Activated CD4-positive, alpha-beta T cell treated with anti-CD3 and anti-CD28 coated beads for 4 hours (primary cell): ENCODE data around the gene ACSBG1.
"Not testable (repeated sequence)": the region's sequence is repeated elsewhere in the genome, so short reads cannot be mapped to it uniquely, and the experiment has no call there.

ENCODE experiments used
- DNase-seq, 2 donors: peaks; one replicate each; pipeline ENCODE4 v3.0.0-alpha.2; 2020

Gene ACSBG1

DNA sequence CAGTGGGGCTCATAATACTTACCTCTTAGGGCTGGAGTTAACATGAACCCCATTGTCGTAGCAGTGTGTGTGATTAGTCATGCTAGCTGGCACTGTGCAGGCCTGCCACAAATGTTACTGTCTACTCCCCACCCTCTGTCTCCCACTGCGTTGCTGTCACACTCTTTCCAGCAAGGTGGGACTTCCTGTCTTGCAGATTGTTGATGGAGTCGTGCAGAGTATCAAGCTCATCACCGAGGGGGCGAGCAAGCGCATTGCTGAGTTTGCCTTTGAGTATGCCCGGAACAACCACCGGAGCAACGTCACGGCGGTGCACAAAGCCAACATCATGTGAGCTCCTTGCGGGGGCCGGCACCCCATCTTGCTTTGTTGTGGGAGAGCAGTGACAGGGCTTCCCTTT is 72.3 kb downstream of the ACSBG1 start:
- peak; percentile 37 to 42 for DNase-seq

- DNase-seq, result no peak
Measured at GRCh38 chr15:78159395-78159794, 75.0 kb downstream of the ACSBG1 start.

DNA sequence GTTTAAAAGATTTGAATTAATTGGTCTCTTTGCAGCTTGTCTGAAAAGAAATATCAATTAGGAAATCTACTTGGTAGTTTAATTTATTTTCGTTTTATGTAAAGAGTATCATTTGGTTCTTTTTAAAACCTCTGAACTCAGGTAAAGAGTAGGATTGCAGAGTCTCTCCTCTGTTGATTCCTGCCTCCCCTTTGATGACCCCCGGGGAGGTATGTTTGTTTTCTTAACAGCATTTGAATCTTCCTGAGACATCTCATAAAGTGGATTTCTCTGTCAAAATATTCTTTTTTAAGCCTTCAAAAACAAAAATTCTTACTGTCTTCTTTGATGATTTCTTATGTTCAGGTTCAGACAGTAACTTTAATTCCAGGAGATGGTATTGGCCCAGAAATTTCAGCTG is 77.2 kb downstream of the ACSBG1 start:
- DNase-seq, result no peak

DNA sequence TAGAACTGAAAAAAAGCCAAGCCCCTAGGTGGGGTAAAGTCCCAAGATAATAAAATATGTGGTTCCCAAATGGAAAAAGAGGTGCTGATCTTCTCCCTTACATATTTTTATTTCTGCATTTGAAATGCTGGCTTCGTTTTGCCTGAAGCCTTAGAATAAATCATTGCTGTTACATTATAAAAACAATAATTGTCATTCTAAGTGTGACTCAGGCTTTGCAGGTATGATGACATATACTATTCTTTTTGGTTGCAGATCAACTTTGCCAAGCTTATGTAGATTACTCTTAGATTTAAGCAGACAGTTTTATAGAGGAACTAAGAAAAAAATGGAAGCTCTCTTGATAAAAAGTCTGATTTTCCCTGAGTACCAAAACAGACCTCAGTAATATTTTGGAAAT is 77.7 kb downstream of the ACSBG1 start:
- DNase-seq, result no peak

DNA sequence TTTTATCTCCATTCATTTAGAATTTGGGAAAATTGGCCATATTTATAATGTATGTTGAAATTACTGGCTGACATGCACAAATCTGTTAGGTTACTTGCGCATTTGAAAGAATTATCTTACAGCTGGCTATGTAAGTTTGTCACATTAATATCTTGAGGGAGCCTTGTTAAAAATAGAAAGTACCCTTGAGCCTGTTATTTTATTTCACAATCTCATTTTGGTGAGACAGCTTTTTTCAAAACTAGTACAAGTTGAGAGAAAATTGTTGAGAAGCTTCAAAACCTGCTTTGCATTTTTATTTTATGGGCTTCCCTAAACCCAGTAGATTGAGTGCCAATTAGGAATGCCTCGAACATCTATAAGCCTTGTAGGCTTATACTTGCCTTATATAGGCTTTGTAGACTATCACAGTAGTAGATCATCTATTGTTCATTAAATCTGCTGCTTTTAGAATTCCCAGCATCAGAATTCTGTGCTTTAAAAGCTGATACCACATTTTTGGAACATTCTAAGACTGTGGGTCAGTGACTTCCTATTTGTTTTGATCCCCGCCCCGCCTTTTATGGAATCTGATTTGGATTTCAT is 78.9 kb downstream of the ACSBG1 start:
- no peak for DNase-seq

- DNase-seq, result no peak
Measured at GRCh38 chr15:78154955-78155354, 79.4 kb downstream of the ACSBG1 start.

- not testable (repeated sequence) for DNase-seq
Measured at GRCh38 chr15:78151075-78151474, 83.3 kb downstream of the ACSBG1 start.

- no peak for DNase-seq
Measured at GRCh38 chr15:78149805-78150751, 84.3 kb downstream of the ACSBG1 start.

DNA sequence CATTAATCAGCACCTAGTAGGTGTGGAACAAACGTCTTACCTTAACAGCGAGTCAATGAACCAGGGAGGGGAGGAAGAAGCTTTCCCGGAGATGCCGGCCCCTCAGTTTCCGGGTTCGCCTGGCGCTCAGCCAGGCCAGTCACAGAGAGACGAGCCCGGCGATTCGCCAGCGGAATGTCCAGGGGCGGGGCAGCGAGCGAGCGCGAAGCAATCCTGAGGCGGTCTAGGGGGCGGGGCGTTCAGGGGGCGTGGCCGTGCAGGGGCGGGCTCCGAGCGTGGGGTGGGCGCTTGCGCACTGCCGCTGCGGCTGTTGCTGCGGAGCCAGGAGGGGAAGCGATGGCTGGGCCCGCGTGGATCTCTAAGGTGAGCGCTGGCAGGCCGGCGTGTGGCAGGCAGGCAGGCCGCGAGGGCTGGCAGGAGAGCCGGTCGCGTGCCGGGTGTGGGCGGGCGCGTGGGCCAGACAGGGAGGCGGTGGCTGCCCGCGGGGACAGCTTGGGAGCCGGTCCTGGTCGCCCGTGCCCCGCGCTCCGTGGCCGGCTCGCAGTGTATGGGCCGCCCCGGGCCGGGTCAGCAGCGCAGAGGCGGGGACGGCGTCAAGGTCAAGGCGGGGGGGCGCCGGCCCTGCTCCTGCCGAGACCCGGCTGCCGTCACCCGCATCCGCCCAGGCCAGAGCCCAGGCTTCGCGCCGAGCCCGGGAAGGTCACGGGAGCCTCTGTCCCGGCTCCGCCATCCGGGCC is 85.1 kb downstream of the ACSBG1 start, which contains the start of gene IDH3A:
IDH3A (plus strand) TSS at position 295 of the 737 bp plus-strand sequence; CDS start at position 337, 42 bp downstream.
- peak; percentile 100 for DNase-seq

DNA sequence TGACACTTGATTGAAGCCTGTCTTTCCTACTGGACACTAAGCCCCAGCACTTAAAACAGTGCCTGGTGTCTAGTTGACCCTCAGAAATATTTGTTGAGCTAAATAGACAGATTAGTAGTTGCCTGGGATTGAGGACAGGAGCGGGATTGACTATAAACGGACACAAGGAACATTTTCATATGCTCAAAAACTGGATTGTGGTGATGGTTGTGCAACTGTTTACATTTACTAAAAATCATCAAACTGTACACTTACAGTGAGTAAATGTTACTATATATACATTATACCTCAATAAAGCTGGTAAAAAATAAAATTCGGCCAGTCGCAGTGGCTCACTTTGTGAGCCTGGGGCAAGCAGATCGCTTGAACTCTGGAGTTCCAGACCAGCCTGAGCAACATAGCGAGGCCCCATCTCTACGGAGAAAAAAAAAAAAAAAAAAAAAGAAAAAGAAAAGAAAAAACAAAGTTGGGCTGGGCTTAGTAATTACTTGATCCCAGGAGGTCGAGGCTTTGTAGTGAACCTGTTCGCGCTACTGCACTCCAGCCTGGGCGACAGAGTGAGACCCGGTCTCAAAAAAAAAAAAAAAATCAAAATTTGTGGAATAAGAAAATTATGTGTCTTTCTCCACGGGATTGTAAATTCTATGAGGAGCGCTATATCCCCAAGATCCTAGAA is 85.8 kb downstream of the ACSBG1 start:
- no peak for DNase-seq

DNA sequence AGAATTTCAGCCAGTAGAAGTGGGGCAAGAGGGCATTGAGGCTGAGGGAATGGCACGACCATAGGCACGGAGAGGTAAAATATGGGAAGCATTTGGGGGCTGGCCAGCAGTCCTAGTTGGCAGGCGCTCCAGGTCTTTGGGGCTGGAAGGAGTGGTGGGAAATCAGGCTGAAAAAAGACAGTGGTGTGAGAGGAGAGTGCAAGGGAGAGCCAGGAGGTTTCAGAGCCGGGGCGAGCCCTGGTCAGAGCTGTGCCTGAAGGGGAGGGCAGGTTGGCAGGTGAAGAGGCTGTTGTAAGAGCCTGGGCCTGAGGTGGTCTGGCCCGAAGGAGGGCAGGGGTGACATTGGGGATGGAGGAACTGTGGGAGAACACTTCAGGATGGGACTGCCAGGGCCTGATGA is 86.8 kb downstream of the ACSBG1 start:
- no peak for DNase-seq

DNA sequence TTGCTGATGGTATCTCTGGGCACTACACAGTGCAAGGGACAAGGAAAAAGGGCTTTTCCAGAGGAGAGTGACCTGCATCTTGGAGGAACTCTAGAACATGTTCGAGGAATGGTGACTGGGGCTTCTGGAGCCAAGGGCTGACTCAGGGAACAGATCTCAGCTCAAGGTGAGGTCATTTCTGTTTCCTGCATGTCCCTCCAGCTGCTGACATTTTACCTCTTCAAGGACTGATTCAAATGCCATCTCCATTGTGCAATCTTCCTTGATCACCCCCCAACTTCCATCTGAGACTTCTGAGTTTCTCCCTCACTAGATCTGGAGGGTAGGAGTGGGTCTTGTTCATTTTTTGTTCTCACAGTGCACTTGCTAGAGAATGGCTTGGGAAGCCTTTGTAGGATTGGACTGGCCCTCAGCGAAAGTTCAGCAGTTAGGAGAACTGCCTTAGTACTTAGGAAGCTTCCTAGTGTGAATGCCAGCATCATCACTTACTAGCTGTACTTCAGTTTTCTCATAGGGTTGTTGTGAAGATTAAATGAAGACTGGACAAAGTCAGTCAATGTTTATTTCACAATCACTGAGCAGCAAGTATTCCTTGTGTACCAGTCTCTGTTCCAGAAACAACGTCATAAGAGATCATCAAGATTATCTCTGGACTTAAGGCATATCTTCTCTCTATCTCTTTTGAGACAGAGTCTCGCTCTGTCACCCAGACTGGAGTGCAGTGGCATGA is 87.8 kb downstream of the ACSBG1 start:
- no peak for DNase-seq

GRCh38 chr15:78142332-78142731 is 92.0 kb downstream of the ACSBG1 start:
- no peak for DNase-seq

- no peak for DNase-seq
Measured at GRCh38 chr15:78140292-78140691, 94.1 kb downstream of the ACSBG1 start.

GRCh38 chr15:78139578-78139977 is 94.8 kb downstream of the ACSBG1 start:
- DNase-seq, result no peak

DNA sequence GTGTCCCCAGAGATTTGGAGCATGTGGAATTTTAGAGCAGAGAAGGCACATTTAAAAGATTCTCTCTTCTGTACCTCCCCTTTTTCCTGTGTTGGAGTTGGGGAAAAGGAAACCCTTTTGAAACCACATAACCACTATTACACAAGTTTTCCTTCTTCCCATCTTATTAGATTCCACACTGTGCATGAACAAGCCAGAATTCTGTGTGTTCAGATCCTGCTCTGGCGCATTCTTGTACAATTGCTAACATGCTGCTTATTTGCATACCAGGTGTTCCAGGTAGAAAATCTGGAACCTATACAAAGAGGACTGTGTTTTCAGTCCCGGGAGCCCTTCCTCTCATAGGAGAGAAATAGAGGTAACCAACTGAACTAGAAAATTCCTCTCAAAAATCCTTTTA is 100.6 kb downstream of the ACSBG1 start:
- DNase-seq, result no peak

GRCh38 chr15:78131295-78132061 is 102.9 kb downstream of the ACSBG1 start, which contains the start of gene CIB2:
Gene CIB2, minus strand, starts transcription at chr15:78131445. Its CDS starts 230 bp downstream, at chr15:78131215.
- DNase-seq, result peak; percentile 64 to 73

DNA sequence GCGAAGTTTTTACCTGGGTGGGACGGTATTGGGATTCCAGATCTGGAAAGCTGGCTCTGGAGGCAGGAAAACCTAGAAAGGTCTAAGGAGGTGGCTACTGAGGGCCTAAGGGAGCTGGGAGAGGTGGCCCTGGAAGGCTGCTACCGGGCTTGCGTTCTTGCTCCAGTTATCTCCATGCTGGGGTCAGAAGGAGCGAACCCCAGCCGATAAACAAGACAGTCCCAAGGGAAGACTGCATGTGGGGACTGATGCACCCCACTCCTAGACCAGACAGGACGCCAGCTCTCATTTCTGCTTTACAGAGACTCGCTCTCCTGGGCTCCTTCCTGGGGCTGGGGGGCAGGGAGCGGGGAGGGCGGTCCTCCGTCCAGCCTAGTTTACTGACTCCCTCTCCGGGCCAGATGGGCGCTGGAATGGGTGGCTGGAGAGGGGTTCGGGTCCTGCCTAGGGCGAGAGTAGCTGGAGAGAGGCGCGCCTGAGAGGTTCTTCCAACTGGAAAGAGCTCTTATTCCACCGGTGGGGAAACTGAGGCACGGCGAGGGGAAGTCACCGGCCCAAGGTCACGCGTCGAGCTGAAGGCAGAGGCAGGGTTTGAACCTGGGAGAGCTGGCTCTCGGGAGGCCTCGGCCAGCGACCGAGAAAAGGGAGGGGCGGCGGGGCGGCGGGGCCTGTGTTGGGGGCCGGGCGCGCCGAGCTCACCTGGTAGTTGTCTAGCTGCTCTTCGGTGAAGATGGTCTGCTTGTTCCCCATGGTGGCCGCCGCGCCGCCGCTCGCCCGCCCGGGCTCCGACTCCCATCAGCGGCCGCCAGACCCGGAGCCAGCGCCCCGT is 103.7 kb downstream of the ACSBG1 start:
- DNase-seq, result no peak

DNA sequence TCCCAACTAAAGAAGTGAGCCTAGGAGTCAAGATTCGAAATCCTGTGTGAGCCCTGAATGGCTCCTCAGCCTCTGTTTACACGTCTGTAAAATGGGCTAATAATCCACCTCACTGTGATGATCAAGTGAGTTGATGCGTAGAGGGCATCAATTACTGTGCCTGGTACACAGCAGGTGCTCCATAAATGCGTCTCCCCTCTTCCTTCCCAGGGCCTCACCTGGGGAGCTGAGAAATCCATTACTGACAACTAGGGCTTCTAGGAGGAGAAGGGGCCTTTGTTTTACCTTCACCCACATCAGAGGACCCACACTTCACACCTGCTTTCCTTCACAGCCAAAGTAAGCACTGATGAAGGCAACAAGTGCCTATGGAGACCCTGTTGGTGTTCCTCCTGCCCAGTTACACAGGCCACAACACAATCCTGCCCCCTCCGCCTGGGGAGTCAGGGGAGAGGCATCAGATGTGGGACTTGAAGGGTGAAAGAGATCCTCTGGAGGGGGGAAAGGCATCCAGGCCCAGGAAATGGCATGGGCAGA is 104.5 kb downstream of the ACSBG1 start:
- no peak for DNase-seq
